ENCODE results near the gene CBR4. TPM values are rescaled to one million over a fixed set of nuclear protein-coding genes. Genes with fewer than 3 reads are reported as not detected.

CBR4 gene
- total RNA-seq, 1 experiment from 2014 or later: 24.0 TPM

DNA sequence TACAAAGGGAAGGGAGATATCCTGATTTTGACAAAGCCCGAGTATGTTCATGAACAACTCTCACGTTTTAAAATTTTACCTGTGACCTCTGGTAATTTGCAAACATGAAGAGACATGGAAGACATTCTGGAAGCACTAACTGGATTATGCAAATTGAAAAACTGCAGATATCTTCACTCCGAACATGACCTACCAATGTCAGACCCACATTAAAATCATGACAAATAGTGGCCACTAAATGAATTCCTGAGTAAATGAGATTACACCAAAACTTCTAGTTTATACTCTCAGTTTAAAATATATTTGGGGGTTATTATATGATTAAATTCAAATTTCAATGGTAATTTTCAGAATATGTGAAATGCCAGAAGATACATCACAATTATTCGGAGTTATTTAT lies 19.9 kb upstream of the CBR4 start:
- no TSS peak for BruUV-seq (replicated peaks)
- POLR2A ChIA-PET: no interaction called here
- CTCF ChIA-PET: interaction anchor here (0.6 kb wide), 1 partner anchor 54 kb away, joined by 3 read pairs; no protein-coding TSS in a partner anchor
- H3K27me3 Mint-ChIP-seq (ENCODE audit: insufficient read depth, unreplicated experiment): no peaks in the 10 kb centered on the region
- TF ChIP-seq, protein P1, sequence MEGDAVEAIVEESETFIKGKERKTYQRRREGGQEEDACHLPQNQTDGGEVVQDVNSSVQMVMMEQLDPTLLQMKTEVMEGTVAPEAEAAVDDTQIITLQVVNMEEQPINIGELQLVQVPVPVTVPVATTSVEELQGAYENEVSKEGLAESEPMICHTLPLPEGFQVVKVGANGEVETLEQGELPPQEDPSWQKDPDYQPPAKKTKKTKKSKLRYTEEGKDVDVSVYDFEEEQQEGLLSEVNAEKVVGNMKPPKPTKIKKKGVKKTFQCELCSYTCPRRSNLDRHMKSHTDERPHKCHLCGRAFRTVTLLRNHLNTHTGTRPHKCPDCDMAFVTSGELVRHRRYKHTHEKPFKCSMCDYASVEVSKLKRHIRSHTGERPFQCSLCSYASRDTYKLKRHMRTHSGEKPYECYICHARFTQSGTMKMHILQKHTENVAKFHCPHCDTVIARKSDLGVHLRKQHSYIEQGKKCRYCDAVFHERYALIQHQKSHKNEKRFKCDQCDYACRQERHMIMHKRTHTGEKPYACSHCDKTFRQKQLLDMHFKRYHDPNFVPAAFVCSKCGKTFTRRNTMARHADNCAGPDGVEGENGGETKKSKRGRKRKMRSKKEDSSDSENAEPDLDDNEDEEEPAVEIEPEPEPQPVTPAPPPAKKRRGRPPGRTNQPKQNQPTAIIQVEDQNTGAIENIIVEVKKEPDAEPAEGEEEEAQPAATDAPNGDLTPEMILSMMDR (IDR thresholded peaks at IDR 0.05; ENCODE audit: unreplicated experiment): no peak
- intact Hi-C loops (cut with micrococcal nuclease): loop anchor here (10.0 kb wide), 1 partner anchor 85 kb away; no protein-coding TSS in a partner anchor
- no peak overlapping the region for H3K4me3 Mint-ChIP-seq (ENCODE audit: unreplicated experiment)
- no peaks in the 10 kb centered on the region for H3K36me3 Mint-ChIP-seq (ENCODE audit: insufficient read depth, unreplicated experiment)
- no peak for DNase-seq (ENCODE audit: unreplicated experiment)
- H3K27ac Mint-ChIP-seq (ENCODE audit: low read depth, unreplicated experiment): no peak overlapping the region
- no peaks in the 10 kb centered on the region for H3K9me3 Mint-ChIP-seq (ENCODE audit: unreplicated experiment)
- H3K4me1 Mint-ChIP-seq (ENCODE audit: insufficient read depth, unreplicated experiment): peaks cover 5% of the 10 kb centered on the region

DNA sequence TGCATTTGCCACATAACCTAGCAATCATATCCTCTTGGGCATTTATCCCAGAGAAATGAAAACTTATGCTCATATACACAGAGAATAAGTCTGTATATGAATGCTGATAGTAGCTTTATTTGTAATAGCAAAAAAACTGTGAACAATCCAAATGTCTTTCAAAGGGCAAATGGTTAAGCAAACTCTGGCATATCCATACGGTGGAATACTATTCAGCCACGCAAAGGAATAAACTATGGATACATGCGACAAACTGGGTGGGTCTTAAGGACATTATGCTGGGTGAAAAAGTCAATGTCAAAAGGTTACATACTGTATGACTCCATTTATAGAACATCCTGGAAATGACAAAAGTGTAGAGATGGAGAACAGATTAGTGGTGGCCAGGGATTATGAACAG lies 17.6 kb upstream of the CBR4 start:
- DNase-seq (ENCODE audit: unreplicated experiment): no peak
- no peaks in the 10 kb centered on the region for H3K9me3 Mint-ChIP-seq (ENCODE audit: unreplicated experiment)
- no TSS peak for BruUV-seq (replicated peaks)
- intact Hi-C loops (cut with micrococcal nuclease): loop anchor here (10.0 kb wide), 1 partner anchor 87 kb away; no protein-coding TSS in a partner anchor
- H3K27ac Mint-ChIP-seq (ENCODE audit: low read depth, unreplicated experiment): no peak overlapping the region
- H3K36me3 Mint-ChIP-seq (ENCODE audit: insufficient read depth, unreplicated experiment): no peaks in the 10 kb centered on the region
- H3K4me1 Mint-ChIP-seq (ENCODE audit: insufficient read depth, unreplicated experiment): no peaks in the 10 kb centered on the region
- H3K27me3 Mint-ChIP-seq (ENCODE audit: insufficient read depth, unreplicated experiment): no peaks in the 10 kb centered on the region
- POLR2A ChIA-PET: interaction anchor here (0.6 kb wide), 2 partner anchors 18 to 286 kb away, joined by 3 to 4 read pairs; partner anchors contain the start of gene CBR4
- no peak overlapping the region for H3K4me3 Mint-ChIP-seq (ENCODE audit: unreplicated experiment)
- CTCF ChIA-PET: interaction anchor here (0.6 to 1.5 kb wide), 2 partner anchors 458 to 460 kb away, joined by 3 to 6 read pairs; no protein-coding TSS in a partner anchor
- TF ChIP-seq, protein P1 (IDR thresholded peaks at IDR 0.05; ENCODE audit: unreplicated experiment): no peak

DNA sequence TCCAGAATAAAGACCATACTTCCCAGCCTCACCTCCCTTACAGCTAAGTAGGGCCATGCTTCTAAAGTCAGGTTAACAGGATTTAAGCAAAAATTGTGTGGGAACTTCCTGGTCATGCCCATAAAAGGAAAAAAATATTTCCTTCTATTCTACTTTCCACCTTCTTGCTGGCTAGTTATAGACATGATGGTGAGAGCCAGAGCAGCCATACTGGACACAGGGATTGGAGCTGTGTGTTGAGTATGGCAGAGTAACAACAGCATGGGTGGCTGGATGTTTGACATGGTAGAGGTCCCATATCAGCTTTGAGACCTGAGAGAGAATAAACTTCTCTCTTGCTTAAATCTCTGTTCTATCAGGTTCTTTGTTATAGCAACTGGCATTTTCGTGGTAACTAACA lies 15.1 kb upstream of the CBR4 start:
- no peaks in the 10 kb centered on the region for H3K4me1 Mint-ChIP-seq (ENCODE audit: insufficient read depth, unreplicated experiment)
- no peaks in the 10 kb centered on the region for H3K9me3 Mint-ChIP-seq (ENCODE audit: unreplicated experiment)
- ChIA-PET CTCF (interaction anchor here (0.5 to 3.6 kb wide), 35 partner anchors 8 to 1276 kb away, joined by 3 to 32 read pairs (median 5); no protein-coding TSS in a partner anchor), POLR2A (interaction anchor here (1.2 to 2.0 kb wide), 2 partner anchors 15 to 245 kb away, joined by 3 to 7 read pairs; partner anchors contain the start of gene CBR4)
- no peaks in the 10 kb centered on the region for H3K27me3 Mint-ChIP-seq (ENCODE audit: insufficient read depth, unreplicated experiment)
- no peak overlapping the region for H3K27ac Mint-ChIP-seq (ENCODE audit: low read depth, unreplicated experiment)
- no peak for DNase-seq (ENCODE audit: unreplicated experiment)
- H3K4me3 Mint-ChIP-seq (ENCODE audit: unreplicated experiment): no peak overlapping the region
- BruUV-seq (replicated peaks): no TSS peak
- intact Hi-C loops (cut with micrococcal nuclease): loop anchor here (10.0 kb wide), 1 partner anchor 90 kb away; no protein-coding TSS in a partner anchor
- H3K36me3 Mint-ChIP-seq (ENCODE audit: insufficient read depth, unreplicated experiment): no peaks in the 10 kb centered on the region
- TF ChIP-seq, protein P1 (IDR thresholded peaks at IDR 0.05; ENCODE audit: unreplicated experiment): no peak

DNA sequence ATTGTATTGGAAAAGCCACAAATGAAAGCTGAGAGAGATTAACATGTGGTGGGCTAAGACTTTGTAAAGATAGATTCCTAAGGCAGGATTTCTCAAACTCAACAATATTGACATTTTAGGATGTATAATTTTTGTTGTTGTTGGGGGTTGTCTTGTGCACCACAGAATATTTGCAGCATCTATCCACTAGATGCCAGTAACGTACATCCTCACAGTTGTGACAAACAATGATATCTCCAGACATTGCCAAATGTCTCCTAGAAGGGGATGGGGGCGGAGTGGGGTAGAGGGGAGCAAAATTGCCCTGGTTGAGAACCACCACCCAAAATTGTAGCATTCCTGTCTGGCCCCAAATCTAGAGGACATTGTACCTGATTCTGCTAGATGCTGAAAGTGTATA lies 14.7 kb upstream of the CBR4 start:
- POLR2A ChIA-PET: interaction anchor here (1.2 to 2.0 kb wide), 2 partner anchors 15 to 245 kb away, joined by 3 to 7 read pairs; partner anchors contain the start of gene CBR4

More for the DNA sequence above, 14.7 kb upstream of the CBR4 start:
- CTCF ChIA-PET: interaction anchor here (0.5 to 3.6 kb wide), 32 partner anchors 8 to 831 kb away, joined by 3 to 32 read pairs (median 5); no protein-coding TSS in a partner anchor
- intact Hi-C loops (cut with micrococcal nuclease): loop anchor here (1.0 to 10.0 kb wide), 5 partner anchors 90 to 1023 kb away; partner anchors contain the start of gene SH3RF1
- Mint-ChIP-seq H3K4me3 (ENCODE audit: unreplicated experiment) (no peak overlapping the region), H3K27me3 (ENCODE audit: insufficient read depth, unreplicated experiment) (no peaks in the 10 kb centered on the region), H3K4me1 (ENCODE audit: insufficient read depth, unreplicated experiment) (no peaks in the 10 kb centered on the region), H3K36me3 (ENCODE audit: insufficient read depth, unreplicated experiment) (no peaks in the 10 kb centered on the region), H3K9me3 (ENCODE audit: unreplicated experiment) (no peaks in the 10 kb centered on the region), H3K27ac (ENCODE audit: low read depth, unreplicated experiment) (no peak overlapping the region)
- no TSS peak for BruUV-seq (replicated peaks)
- DNase-seq (ENCODE audit: unreplicated experiment): peak; percentile 51
- TF ChIP-seq, protein P1 (IDR thresholded peaks at IDR 0.05; ENCODE audit: unreplicated experiment): peak; percentile 68

All from MCF 10A (cell line).